Liver (tissue), 9 donors: ENCODE data around the gene TRIM52. TPM values are rescaled to one million over a fixed set of nuclear protein-coding genes. Genes with fewer than 3 reads are reported as not detected.

Source experiments
- DNase-seq: peaks from one replicate; pipeline ENCODE4 v3.0.0-alpha.2; 2017; ENCODE audit warnings: low spot score
- H3K27ac ChIP-seq, 2 donors: one replicate each; pipeline ENCODE4 v1.7.0; 2013; ENCODE audit warnings: inconsistent platforms in 2 of 2, low read length in 2 of 2, control low read depth in 1 of 2, low read depth in 1 of 2, mild to moderate bottlenecking in 1 of 2
- H3K27me3 ChIP-seq, 4 donors: one replicate each; pipeline versions ENCODE4 v1.6.1 to v1.7.0; 2013; ENCODE audit warnings: low read length in 3 of 4, inconsistent platforms in 1 of 4, mild to moderate bottlenecking in 1 of 4, moderate library complexity in 1 of 4; ENCODE audit not compliant: control insufficient read depth in 4 of 4, insufficient read depth in 4 of 4
- H3K36me3 ChIP-seq, 4 donors: one replicate each; pipeline versions ENCODE4 v1.6.1 to v1.7.0; 2013; ENCODE audit warnings: low read length in 3 of 4, mild to moderate bottlenecking in 3 of 4, low read depth in 1 of 4, moderate library complexity in 1 of 4; ENCODE audit not compliant: control insufficient read depth in 4 of 4, insufficient read depth in 3 of 4
- H3K4me1 ChIP-seq, 4 donors: one replicate each; pipeline versions ENCODE4 v1.6.1 to v1.7.0; 2013; ENCODE audit warnings: low read length in 3 of 4, mild to moderate bottlenecking in 3 of 4, moderate library complexity in 1 of 4; ENCODE audit not compliant: control insufficient read depth in 4 of 4, insufficient read depth in 4 of 4
- H3K4me3 ChIP-seq, 3 donors: one replicate each; pipeline versions ENCODE4 v1.6.1 to v1.7.0; 2013; ENCODE audit warnings: low read length in 3 of 3, control low read depth in 1 of 3, low read depth in 1 of 3, mild to moderate bottlenecking in 1 of 3
- H3K9ac ChIP-seq, 2 donors: one replicate each; pipeline ENCODE4 v1.7.0; 2013; ENCODE audit warnings: low read length in 2 of 2, mild to moderate bottlenecking in 2 of 2, moderate library complexity in 2 of 2, control low read depth in 1 of 2, low read depth in 1 of 2
- H3K9me3 ChIP-seq, 4 donors: one replicate each; pipeline versions ENCODE4 v1.6.1 to v1.7.0; 2013; ENCODE audit warnings: low read length in 3 of 4; ENCODE audit not compliant: control insufficient read depth in 4 of 4
- CTCF ChIP-seq: fragments of 150-350 bp; IDR thresholded peaks from 2 replicates; pipeline ENCODE4 v1.5.1; 2017; ENCODE audit warnings: improper control_type of control experiment, low read depth, low read length; ENCODE audit not compliant: missing input control
- EGR1 ChIP-seq, 2 donors: IDR thresholded peaks; 2 replicates each; pipeline ENCODE4 v1.6.1; 2016 to 2018; ENCODE audit warnings: antibody characterized with exemption in 2 of 2, low read depth in 2 of 2
- FOXA1 ChIP-seq: IDR thresholded peaks from 2 replicates; pipeline ENCODE4 v1.6.1; 2016; ENCODE audit warnings: antibody characterized with exemption
- FOXA2 ChIP-seq: IDR thresholded peaks from 2 replicates; pipeline ENCODE4 v1.6.1; 2016; ENCODE audit warnings: antibody characterized with exemption
- GABPA ChIP-seq, 2 donors: IDR thresholded peaks in 1 of 2; conservative IDR thresholded peaks in 1 of 2; 2 replicates each; pipeline ENCODE4 v1.6.1; 2016; ENCODE audit warnings: antibody characterized with exemption in 2 of 2, mild to moderate bottlenecking in 1 of 2, moderate library complexity in 1 of 2
- HNF4G ChIP-seq: IDR thresholded peaks from 2 replicates; pipeline ENCODE4 v1.6.1; 2016; ENCODE audit warnings: antibody characterized with exemption
- JUND ChIP-seq, 2 donors: IDR thresholded peaks; 2 replicates each; pipeline ENCODE4 v1.6.1; 2016; ENCODE audit warnings: antibody characterized with exemption in 2 of 2
- MAX ChIP-seq: IDR thresholded peaks from 2 replicates; pipeline ENCODE4 v1.6.1; 2016; ENCODE audit warnings: antibody characterized with exemption
- RAD21 ChIP-seq, 2 donors: IDR thresholded peaks; 2 replicates each; pipeline ENCODE4 v1.6.1; 2016; ENCODE audit warnings: antibody characterized with exemption in 2 of 2, mild to moderate bottlenecking in 2 of 2
- REST ChIP-seq: IDR thresholded peaks from 2 replicates; pipeline ENCODE4 v1.6.1; 2016; ENCODE audit warnings: antibody characterized with exemption, mild to moderate bottlenecking
- SP1 ChIP-seq: IDR thresholded peaks from 2 replicates; pipeline ENCODE4 v1.6.1; 2018; ENCODE audit warnings: antibody characterized with exemption, mild to moderate bottlenecking
- WGBS: extraction: QIAGEN DNeasy Blood & Tissue Kit; methylation state at CpG from one replicate; pipeline ENCODE4 v1.1.7; 2013; 5-methylcytosine and 5-hydroxymethylcytosine counted together
- polyA plus RNA-seq, 2 donors: library from polyadenylated mRNA; stranded (reverse) in 1 of 2; unstranded in 1 of 2; fragments of 200-250 nt in 1 of 2; fragments of >200 nt in 1 of 2; fragmentation: Nextera tagmentation in 1 of 2; extraction: Ambion mirVana in 1 of 2; gene quantifications; one replicate each; pipeline versions ENCODE4 v1.2.1 to v1.2.3, GENCODE V29; 2013 to 2015
- total RNA-seq, 2 donors: library from RNA; depleted of rRNA; stranded (reverse); fragments of >200 nt; gene quantifications; one replicate each; pipeline ENCODE4 v1.2.3, GENCODE V29; 2014
- donor health status: healthy.
- donor health status: healthy.
- donor health status: healthy.
- donor health status: healthy.
- donor health status: healthy.

The TRIM52 gene
- total and polyA plus RNA-seq, 4 donors = 2.8 to 11.4 (median 6.3) TPM

- H3K4me1 ChIP-seq = peaks cover 14 to 44% (median 27%) of the 10 kb centered on the region in 4 donors
Measured at GRCh38 chr5:181221105-181221791, 39.7 kb downstream of the TRIM52 start.

GRCh38 chr5:181220178-181220515 lies 40.8 kb downstream of the TRIM52 start:
- H3K4me3 ChIP-seq = no peak overlapping the region
- no peak for TF ChIP-seq MAX
- no peak overlapping the region for H3K27ac ChIP-seq
- H3K27me3 ChIP-seq = no peaks in the 10 kb centered on the region
- no peak for DNase-seq
- H3K9me3 ChIP-seq = no peaks in the 10 kb centered on the region
- no peaks in the 10 kb centered on the region for H3K36me3 ChIP-seq
- H3K9ac ChIP-seq = no peak overlapping the region
- peaks cover 14 to 44% (median 27%) of the 10 kb centered on the region in 4 donors for H3K4me1 ChIP-seq
- WGBS = 84% methylated on average over 10 of the region's 10 CpGs

More at GRCh38 chr5:181221105-181221791, 39.7 kb downstream of the TRIM52 start:
- TF ChIP-seq SP1 = no peak
- no peak for TF ChIP-seq CTCF
- TF ChIP-seq REST = no peak
- TF ChIP-seq FOXA1 = no peak
- no peak overlapping the region for H3K9ac ChIP-seq
- no peaks in the 10 kb centered on the region for H3K9me3 ChIP-seq
- no peak for DNase-seq
- no peaks in the 10 kb centered on the region for H3K36me3 ChIP-seq
- 49% methylated on average over 27 of the region's 27 CpGs for WGBS
- H3K27ac ChIP-seq = peak overlapping the region in 1 of 2 donors; percentile 96
- H3K4me3 ChIP-seq = no peak overlapping the region
- no peaks in the 10 kb centered on the region for H3K27me3 ChIP-seq

- no peak overlapping the region for H3K27ac ChIP-seq
- DNase-seq = no peak
- no peaks in the 10 kb centered on the region for H3K9me3 ChIP-seq
- no peak overlapping the region for H3K9ac ChIP-seq
- TF ChIP-seq RAD21 (IDR thresholded peaks at IDR 0.05) = no peak
- TF ChIP-seq CTCF = no peak
- TF ChIP-seq EGR1 (IDR thresholded peaks at IDR 0.05; ENCODE audit: low read depth in 2 of 2) = no peak
- TF ChIP-seq MAX = no peak
- no peak for TF ChIP-seq FOXA1
- no peak for TF ChIP-seq REST
- TF ChIP-seq SP1 = no peak
- TF ChIP-seq FOXA2 = no peak
- TF ChIP-seq JUND (IDR thresholded peaks at IDR 0.05) = no peak
- no peak for TF ChIP-seq GABPA (IDR thresholded peaks at IDR 0.05 in 1 of 2, conservative IDR thresholded peaks at IDR 0.05 in 1 of 2)
- no peak for TF ChIP-seq HNF4G
- peaks cover 8 to 42% (median 24%) of the 10 kb centered on the region in 4 donors for H3K4me1 ChIP-seq
- no peaks in the 10 kb centered on the region for H3K27me3 ChIP-seq
- no peak overlapping the region for H3K4me3 ChIP-seq
- 58% methylated on average over 49 of the region's 49 CpGs for WGBS
- no peaks in the 10 kb centered on the region for H3K36me3 ChIP-seq
Measured at GRCh38 chr5:181219262-181220177, 41.4 kb downstream of the TRIM52 start.
